ENCODE results near the gene CRYBG3.
"Not testable (repeated sequence)": the region's sequence is repeated elsewhere in the genome, so short reads cannot be mapped to it uniquely, and the experiment has no call there.

Gene CRYBG3

DNA sequence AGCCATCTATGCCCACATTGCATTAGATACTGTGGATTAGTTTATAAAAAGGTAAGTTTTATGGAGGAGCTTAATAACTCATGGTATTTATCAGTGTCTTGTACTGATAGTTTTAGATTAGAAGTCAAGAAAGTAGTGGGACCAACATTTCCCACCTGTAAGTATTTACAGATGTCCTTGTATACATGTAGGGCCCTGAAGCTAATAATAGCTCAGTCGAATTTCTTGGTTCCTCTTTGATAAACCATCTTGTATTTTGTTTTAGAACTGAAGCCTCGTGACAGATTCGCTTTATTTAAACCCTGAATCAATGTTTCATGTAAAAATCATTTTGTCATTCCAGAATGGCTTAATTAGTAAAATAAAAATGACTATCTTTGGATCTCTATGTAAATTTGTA is 73.4 kb downstream of the CRYBG3 start:
- no peak overlapping the region for H3K27ac ChIP-seq
- TF ChIP-seq, protein P1, sequence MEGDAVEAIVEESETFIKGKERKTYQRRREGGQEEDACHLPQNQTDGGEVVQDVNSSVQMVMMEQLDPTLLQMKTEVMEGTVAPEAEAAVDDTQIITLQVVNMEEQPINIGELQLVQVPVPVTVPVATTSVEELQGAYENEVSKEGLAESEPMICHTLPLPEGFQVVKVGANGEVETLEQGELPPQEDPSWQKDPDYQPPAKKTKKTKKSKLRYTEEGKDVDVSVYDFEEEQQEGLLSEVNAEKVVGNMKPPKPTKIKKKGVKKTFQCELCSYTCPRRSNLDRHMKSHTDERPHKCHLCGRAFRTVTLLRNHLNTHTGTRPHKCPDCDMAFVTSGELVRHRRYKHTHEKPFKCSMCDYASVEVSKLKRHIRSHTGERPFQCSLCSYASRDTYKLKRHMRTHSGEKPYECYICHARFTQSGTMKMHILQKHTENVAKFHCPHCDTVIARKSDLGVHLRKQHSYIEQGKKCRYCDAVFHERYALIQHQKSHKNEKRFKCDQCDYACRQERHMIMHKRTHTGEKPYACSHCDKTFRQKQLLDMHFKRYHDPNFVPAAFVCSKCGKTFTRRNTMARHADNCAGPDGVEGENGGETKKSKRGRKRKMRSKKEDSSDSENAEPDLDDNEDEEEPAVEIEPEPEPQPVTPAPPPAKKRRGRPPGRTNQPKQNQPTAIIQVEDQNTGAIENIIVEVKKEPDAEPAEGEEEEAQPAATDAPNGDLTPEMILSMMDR (conservative IDR thresholded peaks at IDR 0.05): no peak
- TF ChIP-seq ZFX (IDR thresholded peaks at IDR 0.05): no peak

DNA sequence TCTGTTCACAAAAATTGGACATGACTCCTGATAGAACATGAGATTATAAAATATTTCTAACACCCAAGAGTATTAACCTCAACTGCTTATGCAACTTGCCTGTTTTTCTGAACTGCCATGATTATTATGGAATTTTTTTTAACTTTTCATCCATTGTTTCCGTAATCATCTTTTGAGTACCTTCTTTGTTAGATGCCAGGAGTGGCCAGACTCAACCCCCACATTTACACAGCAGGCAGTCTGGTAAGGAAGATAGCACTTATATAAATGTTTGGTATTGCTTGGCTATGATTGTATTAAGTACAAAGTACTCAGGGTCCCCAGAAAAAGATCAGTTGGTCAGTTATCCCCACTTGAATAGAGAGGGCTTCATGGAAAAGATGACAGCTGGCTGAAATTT is 74.3 kb downstream of the CRYBG3 start:
- TF ChIP-seq, protein P1 (conservative IDR thresholded peaks at IDR 0.05): no peak
- TF ChIP-seq ZFX (IDR thresholded peaks at IDR 0.05): no peak
- H3K27ac ChIP-seq: no peak overlapping the region

DNA sequence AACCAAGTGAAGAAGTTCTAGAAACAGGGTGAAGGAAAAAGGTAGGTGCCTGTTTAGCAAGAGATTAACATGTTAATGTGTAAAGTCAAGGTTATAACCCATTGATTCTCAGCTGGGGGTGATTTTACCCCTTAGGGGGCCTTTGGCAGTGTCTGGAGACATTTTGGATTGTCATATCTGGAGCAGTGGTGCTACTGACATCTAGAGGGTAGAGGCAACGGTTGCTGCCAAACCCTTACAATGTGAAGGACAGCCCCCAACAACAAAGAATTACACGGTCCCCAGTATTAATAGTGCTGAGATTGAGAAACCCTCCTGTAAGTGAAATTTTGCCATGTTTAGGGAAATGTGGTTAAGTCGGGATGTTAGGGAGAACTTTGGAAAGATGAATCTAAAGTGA is 74.7 kb downstream of the CRYBG3 start:
- TF ChIP-seq ZFX (IDR thresholded peaks at IDR 0.05): no peak
- TF ChIP-seq, protein P1 (conservative IDR thresholded peaks at IDR 0.05): no peak
- no peak overlapping the region for H3K27ac ChIP-seq

DNA sequence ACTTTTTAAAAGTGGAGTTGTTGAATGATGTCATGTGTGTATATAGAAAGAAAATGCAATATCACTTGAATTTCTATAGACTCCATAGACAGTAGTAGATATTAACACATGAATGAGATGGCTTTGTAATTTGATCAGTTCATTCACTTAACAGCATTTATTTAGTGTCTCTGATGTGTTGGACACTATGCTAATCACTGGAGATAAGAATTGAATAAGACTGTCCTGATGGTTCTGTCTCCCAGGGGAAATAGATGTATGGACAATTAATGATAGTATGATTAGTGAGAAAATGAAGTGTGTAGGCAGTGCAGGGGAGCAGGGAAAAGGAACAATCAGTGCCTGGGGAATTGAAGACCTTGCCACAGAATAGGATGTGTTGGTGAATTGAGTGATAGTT is 77.5 kb downstream of the CRYBG3 start:
- no peak overlapping the region for H3K27ac ChIP-seq
- TF ChIP-seq, protein P1 (conservative IDR thresholded peaks at IDR 0.05): no peak
- no peak for TF ChIP-seq ZFX (IDR thresholded peaks at IDR 0.05)

DNA sequence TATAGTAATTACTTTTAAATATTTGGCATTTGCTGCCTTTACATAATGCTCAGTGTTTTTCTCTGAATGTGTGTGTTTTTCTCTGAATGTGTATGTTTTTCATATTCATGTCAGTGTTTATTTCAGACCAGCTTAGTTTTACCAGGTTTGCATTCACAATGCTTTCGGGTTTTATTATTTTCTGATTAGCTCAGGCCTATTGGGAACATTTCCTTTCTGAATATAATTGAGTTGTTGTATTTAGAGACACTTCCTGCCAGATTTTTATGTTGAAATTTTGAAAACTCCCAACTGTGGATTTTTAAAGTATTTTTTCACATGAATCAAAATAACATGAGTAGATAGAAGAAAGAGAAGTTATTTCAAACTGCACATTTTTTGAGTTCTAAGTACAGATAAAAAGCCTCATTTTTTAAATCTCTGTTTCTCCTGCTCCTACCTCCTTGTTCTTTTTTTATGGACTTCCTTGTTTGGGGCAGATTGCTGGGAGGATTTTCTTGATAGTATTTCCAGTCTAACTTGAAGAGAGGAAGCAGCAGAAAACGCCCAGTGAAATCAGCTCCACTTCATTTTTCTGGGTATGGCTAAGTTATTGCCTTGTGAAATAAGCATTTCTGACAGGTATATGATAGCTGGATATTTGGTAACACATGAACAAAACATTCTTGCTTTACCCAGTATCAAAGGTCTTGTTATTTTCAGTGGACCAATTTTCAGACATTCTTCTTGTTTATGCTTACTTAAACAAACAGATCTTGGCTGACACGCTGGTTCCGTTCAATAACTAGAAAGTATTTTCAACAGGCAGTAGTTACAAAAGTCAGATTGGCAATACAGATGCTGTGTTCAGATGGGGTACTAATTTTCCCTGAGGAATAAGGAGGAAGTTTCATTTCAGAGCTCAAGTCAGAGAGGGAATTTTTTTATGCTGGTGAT is 79.8 kb downstream of the CRYBG3 start:
- no peak for TF ChIP-seq ZFX (IDR thresholded peaks at IDR 0.05)
- TF ChIP-seq, protein P1 (conservative IDR thresholded peaks at IDR 0.05): no peak
- no peak overlapping the region for H3K27ac ChIP-seq

DNA sequence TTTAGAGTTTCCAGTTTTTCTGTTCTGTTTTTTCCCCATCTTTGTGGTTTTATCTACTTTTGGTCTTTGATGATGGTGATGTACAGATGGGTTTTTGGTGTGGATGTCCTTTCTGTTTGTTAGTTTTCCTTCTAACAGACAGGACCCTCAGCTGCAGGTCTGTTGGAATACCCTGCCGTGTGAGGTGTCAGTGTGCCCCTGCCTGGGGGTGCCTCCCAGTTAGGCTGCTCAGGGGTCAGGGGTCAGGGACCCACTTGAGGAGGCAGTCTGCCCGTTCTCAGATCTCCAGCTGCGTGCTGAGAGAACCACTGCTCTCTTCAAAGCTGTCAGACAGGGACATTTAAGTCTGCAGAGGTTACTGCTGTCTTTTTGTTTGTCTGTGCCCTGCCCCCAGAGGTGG is 88.0 kb downstream of the CRYBG3 start:
- H3K27ac ChIP-seq: not testable (repeated sequence)

DNA sequence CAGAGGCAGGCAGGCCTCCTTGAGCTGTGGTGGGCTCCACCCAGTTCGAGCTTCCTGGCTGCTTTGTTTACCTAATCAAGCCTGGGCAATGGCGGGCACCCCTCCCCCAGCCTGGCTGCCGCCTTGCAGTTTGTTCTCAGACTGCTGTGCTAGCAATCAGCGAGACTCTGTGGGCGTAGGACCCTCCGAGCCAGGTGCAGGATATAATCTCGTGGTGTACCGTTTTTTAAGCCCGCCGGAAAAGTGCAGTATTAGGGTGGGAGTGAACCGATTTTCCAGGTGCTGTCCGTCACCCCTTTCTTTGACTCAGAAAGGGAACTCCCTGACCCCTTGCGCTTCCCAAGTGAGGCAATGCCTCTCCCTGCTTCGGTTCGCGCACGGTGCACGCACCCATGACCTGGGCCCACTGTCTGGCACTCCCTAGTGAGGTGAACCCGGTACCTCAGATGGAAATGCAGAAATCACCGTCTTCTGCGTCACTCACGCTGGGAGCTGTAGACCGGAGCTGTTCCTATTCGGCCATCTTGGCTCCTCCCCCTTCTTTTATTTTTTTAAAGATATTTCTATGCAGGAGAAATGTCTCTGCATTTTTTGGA is 88.5 kb downstream of the CRYBG3 start:
- H3K27ac ChIP-seq: not testable (repeated sequence)

DNA sequence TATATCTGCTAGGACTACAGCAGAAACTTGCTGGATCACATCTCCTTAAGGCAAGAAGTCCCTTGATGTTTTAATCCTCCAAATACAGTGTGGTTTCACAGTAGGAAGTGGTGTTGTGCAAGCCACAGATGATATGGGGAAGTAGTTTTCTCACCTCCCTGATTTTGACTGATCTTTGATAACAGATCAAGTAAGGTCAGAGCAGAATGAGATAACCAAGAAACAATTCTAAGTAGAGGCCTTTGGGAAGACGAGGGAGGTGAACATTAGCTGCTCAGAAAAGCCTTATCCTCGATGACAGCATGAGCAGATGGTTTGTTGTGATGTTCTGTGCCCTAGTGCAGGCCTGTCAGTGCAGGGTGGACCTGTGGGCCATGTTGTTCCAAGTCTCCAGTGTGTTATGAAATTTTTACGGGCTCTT is 89.1 kb downstream of the CRYBG3 start:
- no peak overlapping the region for H3K27ac ChIP-seq
- TF ChIP-seq, protein P1 (conservative IDR thresholded peaks at IDR 0.05): no peak
- TF ChIP-seq ZFX (IDR thresholded peaks at IDR 0.05): no peak

Measured in C4-2B (cell line).